GM06990 (cell line): ENCODE data around the gene GDF15.

Experiments used
- DNase-seq: peaks from one replicate; pipeline ENCODE4 v3.0.0-alpha.2; 2011; ENCODE audit not compliant: insufficient read length; ENCODE audit errors: extremely low read depth
- H3K27me3 ChIP-seq: replicated peaks from 2 replicates; pipeline ENCODE4 v1.6.0; 2011; ENCODE audit warnings: low read length; ENCODE audit not compliant: control insufficient read depth, insufficient read depth
- H3K36me3 ChIP-seq: 2 replicates; pipeline ENCODE4 v1.5.1; 2011; ENCODE audit warnings: low read length; ENCODE audit not compliant: control insufficient read depth, insufficient read depth
- H3K4me3 ChIP-seq: replicated peaks from 2 replicates; pipeline ENCODE4 v1.5.1; 2011; ENCODE audit warnings: low read depth, mild to moderate bottlenecking, control low read depth, low read length
- TF ChIP-seq, protein P1 (sequence below): IDR thresholded peaks from 2 replicates; pipeline ENCODE4 v1.5.1; 2011; ENCODE audit warnings: low read length, control low read depth, mild to moderate bottlenecking, inconsistent platforms; ENCODE audit not compliant: insufficient read depth, poor library complexity, severe bottlenecking

The GDF15 gene

GRCh38 chr19:18385675-18386542 is at the start of gene GDF15:
Gene GDF15 (plus strand): TSS chr19:18386158. CDS start chr19:18386190, 32 bp downstream.
- TF ChIP-seq, protein P1, sequence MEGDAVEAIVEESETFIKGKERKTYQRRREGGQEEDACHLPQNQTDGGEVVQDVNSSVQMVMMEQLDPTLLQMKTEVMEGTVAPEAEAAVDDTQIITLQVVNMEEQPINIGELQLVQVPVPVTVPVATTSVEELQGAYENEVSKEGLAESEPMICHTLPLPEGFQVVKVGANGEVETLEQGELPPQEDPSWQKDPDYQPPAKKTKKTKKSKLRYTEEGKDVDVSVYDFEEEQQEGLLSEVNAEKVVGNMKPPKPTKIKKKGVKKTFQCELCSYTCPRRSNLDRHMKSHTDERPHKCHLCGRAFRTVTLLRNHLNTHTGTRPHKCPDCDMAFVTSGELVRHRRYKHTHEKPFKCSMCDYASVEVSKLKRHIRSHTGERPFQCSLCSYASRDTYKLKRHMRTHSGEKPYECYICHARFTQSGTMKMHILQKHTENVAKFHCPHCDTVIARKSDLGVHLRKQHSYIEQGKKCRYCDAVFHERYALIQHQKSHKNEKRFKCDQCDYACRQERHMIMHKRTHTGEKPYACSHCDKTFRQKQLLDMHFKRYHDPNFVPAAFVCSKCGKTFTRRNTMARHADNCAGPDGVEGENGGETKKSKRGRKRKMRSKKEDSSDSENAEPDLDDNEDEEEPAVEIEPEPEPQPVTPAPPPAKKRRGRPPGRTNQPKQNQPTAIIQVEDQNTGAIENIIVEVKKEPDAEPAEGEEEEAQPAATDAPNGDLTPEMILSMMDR: peak; percentile 81
- Histone ChIP-seq H3K36me3 (no peaks in the 10 kb centered on the region), H3K4me3 (peak within 1 kb of the TSS; percentile 51), H3K27me3 (no peaks in the 10 kb centered on the region)
- no peak for DNase-seq

DNA sequence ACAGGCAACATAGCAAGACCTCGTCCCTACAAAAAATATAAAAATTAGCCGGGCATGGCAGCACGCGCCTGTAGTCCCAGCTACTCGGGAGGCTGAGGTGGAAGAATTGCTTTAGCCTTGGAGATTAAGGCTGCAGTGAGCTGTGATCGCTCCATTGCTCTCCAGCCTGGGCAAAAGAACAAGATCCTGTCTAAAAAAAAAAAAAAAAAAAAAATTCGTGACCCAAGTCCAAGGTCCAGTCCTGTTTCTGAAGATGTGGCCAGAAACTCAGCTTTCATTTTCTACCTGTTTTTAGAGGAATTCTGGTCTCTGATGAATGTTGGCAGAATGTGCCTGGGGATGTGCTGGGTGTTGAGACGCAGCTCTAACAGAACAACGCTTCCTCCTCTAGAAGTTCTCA is 47.4 kb upstream of the GDF15 start:
- H3K4me3 ChIP-seq: no peak overlapping the region
- TF ChIP-seq, protein P1: no peak
- no peak for DNase-seq
- H3K27me3 ChIP-seq: no peaks in the 10 kb centered on the region
- peaks cover 6% of the 10 kb centered on the region for H3K36me3 ChIP-seq

DNA sequence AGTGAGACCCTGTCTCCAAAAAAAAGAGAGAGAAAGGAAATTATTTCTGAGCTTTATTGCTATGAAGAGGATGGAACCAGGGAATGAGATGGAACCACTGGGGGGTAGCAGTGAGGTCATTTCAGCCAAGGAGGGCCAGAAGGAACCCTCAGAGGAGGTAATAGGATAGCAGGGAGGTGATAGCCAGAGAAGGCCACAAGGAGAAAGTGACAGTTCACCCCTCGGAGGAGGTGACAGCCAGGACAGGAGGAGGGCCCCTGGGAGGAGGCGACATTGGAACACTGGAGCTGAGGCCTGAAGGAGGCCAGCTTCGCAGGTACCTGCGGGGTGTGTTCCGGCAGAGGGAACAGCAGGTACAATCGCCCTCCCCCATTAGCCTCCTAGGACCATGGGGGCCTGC is 46.2 kb upstream of the GDF15 start:
- no peak for DNase-seq
- no peaks in the 10 kb centered on the region for H3K27me3 ChIP-seq
- H3K4me3 ChIP-seq: peak overlapping the region; percentile 80
- peaks cover 6% of the 10 kb centered on the region for H3K36me3 ChIP-seq
- TF ChIP-seq, protein P1: peak; percentile 31

GRCh38 chr19:18340190-18340989 is 45.6 kb upstream of the GDF15 start, which contains the start of gene PGPEP1:
Gene PGPEP1 (plus strand): TSS chr19:18340598. CDS start chr19:18340682, 84 bp downstream.
- peak; percentile 80 for DNase-seq
- H3K4me3 ChIP-seq: peak within 1 kb of the TSS; percentile 80
- H3K27me3 ChIP-seq: no peaks in the 10 kb centered on the region
- TF ChIP-seq, protein P1: no peak
- peaks cover 6% of the 10 kb centered on the region for H3K36me3 ChIP-seq

DNA sequence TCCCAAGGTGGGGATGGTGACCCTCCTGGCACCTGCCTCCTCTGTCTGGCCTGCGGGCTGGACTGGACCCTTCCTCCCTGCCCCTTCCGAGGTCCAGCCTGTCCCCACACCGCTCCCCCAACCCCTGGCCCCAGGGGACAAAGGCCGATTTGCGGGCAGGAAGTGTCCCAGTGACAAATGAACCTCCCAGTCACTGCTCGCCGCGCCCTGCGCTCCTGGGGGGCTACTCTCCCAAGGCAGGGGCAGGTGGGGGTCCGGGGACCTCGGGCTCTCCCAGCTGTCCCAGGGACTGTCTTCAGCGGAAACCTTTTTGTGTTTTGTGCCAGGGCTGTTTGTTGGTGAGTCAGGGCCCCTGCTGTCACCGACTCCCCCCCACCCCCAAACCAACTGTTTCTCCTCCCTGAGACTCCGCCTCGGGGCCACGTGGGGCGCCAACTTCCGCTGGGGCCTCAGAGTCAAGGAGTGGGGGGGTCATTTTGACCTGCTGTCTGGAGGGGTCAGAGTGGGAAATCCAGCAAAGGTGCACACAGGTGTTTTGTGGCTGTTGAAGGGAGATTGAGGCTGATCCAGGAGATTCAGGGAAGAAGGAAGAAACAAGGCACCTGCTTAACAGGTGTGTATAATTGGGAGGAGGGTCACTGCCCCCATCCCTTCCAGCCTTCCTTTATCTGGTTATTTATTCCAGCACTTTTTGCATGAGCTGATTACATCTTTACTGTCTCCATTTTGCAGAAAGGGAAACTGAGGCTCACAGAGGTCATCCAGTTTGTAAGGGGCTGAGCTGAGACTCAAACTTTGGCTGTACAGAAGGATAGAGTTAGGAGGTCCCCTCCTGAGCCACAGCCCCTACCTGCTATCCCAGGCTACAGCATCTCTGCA is 44.7 kb upstream of the GDF15 start:
- DNase-seq: peak; percentile 79
- H3K27me3 ChIP-seq: no peaks in the 10 kb centered on the region
- H3K36me3 ChIP-seq: peaks cover 6% of the 10 kb centered on the region
- peak overlapping the region; percentile 80 for H3K4me3 ChIP-seq
- TF ChIP-seq, protein P1: no peak
